Panc1 (cell line): ENCODE measurements around the gene BTC. TPM values are rescaled to one million over a fixed set of nuclear protein-coding genes. Genes with fewer than 3 reads are reported as not detected.

Experiments
- ATAC-seq: fragments of 200-7000 bp; cut with Tn5 transposase; 2 replicates; pipeline ENCODE4 v1.9.1; 2020; ENCODE audit warnings: mild to moderate bottlenecking, moderate library complexity
- BruUV-seq: library from RNA; stranded (reverse); fragments of 400-500 nt; replicated peaks from 2 replicates; lab custom pipeline; 2021; lab: Mats Ljungman, UMichigan
- CTCF ChIA-PET: fragments of 300-600 bp; sonication (Branson Sonifier 250); formaldehyde crosslinking; loops from one replicate; lab custom pipeline; 2022; ENCODE audit warnings: antibody characterized with exemption; lab: Charles Lee
- POLR2A ChIA-PET: fragments of 300-600 bp; sonication (Branson Sonifier 250); formaldehyde crosslinking; loops from one replicate; lab custom pipeline; 2022; ENCODE audit warnings: antibody characterized with exemption; lab: Charles Lee
- DNase-seq: peaks from one replicate; pipeline ENCODE4 v3.0.0-alpha.2; 2010; ENCODE audit warnings: low read depth, low spot score
- H3K27ac ChIP-seq: 2 replicates; pipeline ENCODE4 v1.5.1; 2011; ENCODE audit warnings: mild to moderate bottlenecking, low read length, inconsistent platforms
- H3K27me3 ChIP-seq: fragments of 200-500 bp; sonication (Bioruptor generic); 2 replicates; pipeline ENCODE4 v1.6.0; 2014; ENCODE audit warnings: low read length, inconsistent platforms; ENCODE audit not compliant: control insufficient read depth, insufficient read depth
- H3K36me3 ChIP-seq: fragments of 200-500 bp; sonication (Bioruptor generic); 2 replicates; pipeline ENCODE4 v1.5.1; 2014; ENCODE audit warnings: inconsistent platforms, mild to moderate bottlenecking, low read length, moderate library complexity; ENCODE audit not compliant: control insufficient read depth, insufficient read depth
- H3K4me1 ChIP-seq: 2 replicates; pipeline ENCODE4 v1.5.1; 2011; ENCODE audit warnings: inconsistent platforms, mild to moderate bottlenecking, low read length, moderate library complexity; ENCODE audit not compliant: control insufficient read depth, insufficient read depth
- H3K4me3 ChIP-seq, 2 experiments: 2 replicates each; pipeline ENCODE4 v1.5.1; 2011 to 2012; ENCODE audit warnings: low read depth in 2 of 2, low read length in 2 of 2, mild to moderate bottlenecking in 2 of 2, inconsistent platforms in 1 of 2, moderate library complexity in 1 of 2
- H3K9me3 ChIP-seq: fragments of 200-500 bp; sonication (Bioruptor generic); 2 replicates; pipeline ENCODE4 v1.5.1; 2014; ENCODE audit warnings: low read depth, mild to moderate bottlenecking, inconsistent platforms, low read length, moderate library complexity; ENCODE audit not compliant: control insufficient read depth, insufficient read depth
- CTCF ChIP-seq: fragments of 450-650 bp; IDR thresholded peaks from 2 replicates; pipeline ENCODE4 v1.5.1; 2017; ENCODE audit warnings: mild to moderate bottlenecking
- POLR2AphosphoS5 ChIP-seq: IDR thresholded peaks from 2 replicates; pipeline ENCODE4 v1.6.1; 2012; ENCODE audit warnings: mild to moderate bottlenecking, low read depth, low read length, moderate library complexity
- SIN3A ChIP-seq: IDR thresholded peaks from 2 replicates; pipeline ENCODE4 v1.6.1; 2012; ENCODE audit warnings: low read depth, mild to moderate bottlenecking, low read length, moderate library complexity, borderline replicate concordance; ENCODE audit not compliant: insufficient read depth
- TCF7L2 ChIP-seq: IDR thresholded peaks from 2 replicates; pipeline ENCODE4 v1.6.1; 2011; ENCODE audit warnings: mild to moderate bottlenecking, low read depth, low read length, inconsistent platforms
- in situ Hi-C: cut with HindIII; loops from 2 replicates; pipeline ENCODE4 v1.10.0; 2016; ENCODE audit warnings: low sequenced_read_pairs, low pct_unique_long_range_greater_than_20kb
- intact Hi-C: fragments of 100-400 bp; cut with micrococcal nuclease; formaldehyde crosslinking; loops from one replicate; pipeline ENCODE4 v1.10.0; 2022; ENCODE audit not compliant: unreplicated experiment
- total RNA-seq: library from RNA; stranded (reverse); gene quantifications from one replicate; pipeline ENCODE4 v1.2.1, GENCODE V29; 2021; ENCODE audit not compliant: unreplicated experiment
- TF ChIP-seq, protein P1 (sequence below), 2 experiments: IDR thresholded peaks; 2 replicates each; pipeline ENCODE4 v1.6.1; 2011 to 2012; ENCODE audit warnings: low read depth in 2 of 2, control low read depth in 1 of 2, low read length in 1 of 2, mild to moderate bottlenecking in 1 of 2, moderate library complexity in 1 of 2; ENCODE audit not compliant: insufficient read depth in 1 of 2

The BTC gene
- total RNA-seq, 1 experiment from 2014 or later: 0.08 TPM

GRCh38 chr4:74751247-74751646, 43.1 kb downstream of the BTC start:
- ChIA-PET CTCF (no interaction called here), POLR2A (no interaction called here)
- Histone ChIP-seq H3K9me3 (no peaks in the 10 kb centered on the region), H3K27ac (no peak overlapping the region), H3K4me3 (no peak overlapping the region), H3K36me3 (no peaks in the 10 kb centered on the region), H3K4me1 (no peaks in the 10 kb centered on the region), H3K27me3 (no peaks in the 10 kb centered on the region)
- no peak for DNase-seq
- in situ Hi-C loops: no loop called here
- TF ChIP-seq SIN3A (no peak), TCF7L2 (no peak), POLR2AphosphoS5 (no peak), CTCF (no peak)
- TF ChIP-seq, protein P1, sequence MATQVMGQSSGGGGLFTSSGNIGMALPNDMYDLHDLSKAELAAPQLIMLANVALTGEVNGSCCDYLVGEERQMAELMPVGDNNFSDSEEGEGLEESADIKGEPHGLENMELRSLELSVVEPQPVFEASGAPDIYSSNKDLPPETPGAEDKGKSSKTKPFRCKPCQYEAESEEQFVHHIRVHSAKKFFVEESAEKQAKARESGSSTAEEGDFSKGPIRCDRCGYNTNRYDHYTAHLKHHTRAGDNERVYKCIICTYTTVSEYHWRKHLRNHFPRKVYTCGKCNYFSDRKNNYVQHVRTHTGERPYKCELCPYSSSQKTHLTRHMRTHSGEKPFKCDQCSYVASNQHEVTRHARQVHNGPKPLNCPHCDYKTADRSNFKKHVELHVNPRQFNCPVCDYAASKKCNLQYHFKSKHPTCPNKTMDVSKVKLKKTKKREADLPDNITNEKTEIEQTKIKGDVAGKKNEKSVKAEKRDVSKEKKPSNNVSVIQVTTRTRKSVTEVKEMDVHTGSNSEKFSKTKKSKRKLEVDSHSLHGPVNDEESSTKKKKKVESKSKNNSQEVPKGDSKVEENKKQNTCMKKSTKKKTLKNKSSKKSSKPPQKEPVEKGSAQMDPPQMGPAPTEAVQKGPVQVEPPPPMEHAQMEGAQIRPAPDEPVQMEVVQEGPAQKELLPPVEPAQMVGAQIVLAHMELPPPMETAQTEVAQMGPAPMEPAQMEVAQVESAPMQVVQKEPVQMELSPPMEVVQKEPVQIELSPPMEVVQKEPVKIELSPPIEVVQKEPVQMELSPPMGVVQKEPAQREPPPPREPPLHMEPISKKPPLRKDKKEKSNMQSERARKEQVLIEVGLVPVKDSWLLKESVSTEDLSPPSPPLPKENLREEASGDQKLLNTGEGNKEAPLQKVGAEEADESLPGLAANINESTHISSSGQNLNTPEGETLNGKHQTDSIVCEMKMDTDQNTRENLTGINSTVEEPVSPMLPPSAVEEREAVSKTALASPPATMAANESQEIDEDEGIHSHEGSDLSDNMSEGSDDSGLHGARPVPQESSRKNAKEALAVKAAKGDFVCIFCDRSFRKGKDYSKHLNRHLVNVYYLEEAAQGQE (IDR thresholded peaks at IDR 0.05; ENCODE audit: insufficient read depth in 1 of 2, low read depth in 2 of 2, low read length in 1 of 2): no peak
- no peak for ATAC-seq
- intact Hi-C loops: no loop called here
- no TSS peak for BruUV-seq

DNA sequence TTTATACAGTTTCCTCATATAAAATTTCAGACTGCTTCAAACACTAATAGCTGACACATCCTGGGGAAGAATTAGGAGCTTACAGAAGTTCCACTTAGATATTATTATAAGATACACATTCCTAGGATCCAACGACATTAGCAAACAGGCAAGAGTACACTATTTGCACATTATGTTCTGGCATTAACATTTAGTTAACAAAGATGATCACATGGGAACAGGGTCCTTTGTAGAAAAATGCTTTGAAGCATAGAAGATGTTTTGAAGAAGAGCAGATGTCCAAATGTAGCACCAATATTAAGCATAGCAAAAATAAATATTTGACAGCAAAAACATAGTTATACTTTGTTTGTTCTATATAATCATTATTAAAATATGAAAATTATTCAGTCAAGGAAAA, 52.1 kb downstream of the BTC start:
- no TSS peak for BruUV-seq
- H3K36me3 ChIP-seq: no peaks in the 10 kb centered on the region
- ATAC-seq (no peak), DNase-seq (no peak)
- no peaks in the 10 kb centered on the region for H3K27me3 ChIP-seq
- TF ChIP-seq CTCF: no peak
- TF ChIP-seq TCF7L2: no peak
- TF ChIP-seq POLR2AphosphoS5: no peak
- TF ChIP-seq SIN3A: no peak
- TF ChIP-seq, protein P1 (IDR thresholded peaks at IDR 0.05; ENCODE audit: insufficient read depth in 1 of 2, low read depth in 2 of 2, low read length in 1 of 2): no peak
- ChIA-PET CTCF (no interaction called here), POLR2A (no interaction called here)
- no peaks in the 10 kb centered on the region for H3K9me3 ChIP-seq
- no peaks in the 10 kb centered on the region for H3K4me1 ChIP-seq
- H3K27ac ChIP-seq: no peak overlapping the region
- no peak overlapping the region for H3K4me3 ChIP-seq
- intact Hi-C loops (no loop called here), in situ Hi-C loops (no loop called here)
